H1 (cell line): ENCODE results near the gene KRTAP5-4. TPM values are rescaled to one million over a fixed set of nuclear protein-coding genes. Genes with fewer than 3 reads are reported as not detected.
A peak's percentile ranks its signal among the peaks of the same experiment; 100 is the strongest.

Source experiments
- CTCF ChIA-PET: fragments of 300-600 bp; sonication (Branson Sonifier 250); formaldehyde crosslinking; loops from one replicate; lab custom pipeline; 2021; ENCODE audit not compliant: partially characterized antibody; lab: Charles Lee
- POLR2A ChIA-PET: fragments of 300-600 bp; sonication (Branson Sonifier 250); formaldehyde crosslinking; loops from one replicate; lab custom pipeline; 2021; ENCODE audit warnings: inconsistent platforms; ENCODE audit not compliant: partially characterized antibody; lab: Charles Lee
- DNase-seq, 2 experiments: peaks; one replicate each; pipeline versions ENCODE4 v3.0.0 to v3.0.0-alpha.2; 2010 to 2022; ENCODE audit warnings: low spot score in 2 of 2, low read depth in 1 of 2, mixed read lengths in 1 of 2
- FAIRE-seq: peaks from 2 replicates; lab custom pipeline; 2011; peaks lifted over from hg19 to GRCh38; lab: Jason Lieb, UNC
- H2AFZ ChIP-seq: 2 replicates; pipeline ENCODE4 v1.8.1; 2012; ENCODE audit warnings: low read length, inconsistent platforms
- H2AK5ac ChIP-seq: 2 replicates; pipeline ENCODE4 v1.6.1; 2013; ENCODE audit warnings: low read depth, low read length
- H2BK120ac ChIP-seq: replicated peaks from 2 replicates; pipeline ENCODE3; 2013; ENCODE audit warnings: low read depth, low read length, inconsistent platforms
- H2BK12ac ChIP-seq: 2 replicates; pipeline ENCODE4 v1.6.1; 2013; ENCODE audit warnings: low read depth, low read length
- H2BK15ac ChIP-seq: 2 replicates; pipeline ENCODE4 v1.6.1; 2013; ENCODE audit warnings: low read length
- H2BK20ac ChIP-seq: 2 replicates; pipeline ENCODE4 v1.6.1; 2013; ENCODE audit warnings: low read length
- H2BK5ac ChIP-seq: 2 replicates; pipeline ENCODE4 v1.6.1; 2013; ENCODE audit warnings: low read depth, low read length
- H3K14ac ChIP-seq: 2 replicates; pipeline ENCODE4 v1.6.1; 2013; ENCODE audit warnings: inconsistent platforms; ENCODE audit not compliant: insufficient read length
- H3K18ac ChIP-seq: 2 replicates; pipeline ENCODE4 v1.6.1; 2013; ENCODE audit warnings: low read length; ENCODE audit errors: extremely low read depth
- H3K23ac ChIP-seq: 2 replicates; pipeline ENCODE4 v1.6.1; 2013; ENCODE audit warnings: inconsistent platforms; ENCODE audit not compliant: insufficient read length
- H3K23me2 ChIP-seq: 2 replicates; pipeline ENCODE4 v1.6.1; 2013; ENCODE audit warnings: low read depth, low read length
- H3K27ac ChIP-seq: 2 replicates; pipeline ENCODE4 v1.6.1; 2011; ENCODE audit warnings: low read depth, low read length, inconsistent platforms
- H3K27me3 ChIP-seq, 4 experiments: replicated peaks in 1 of 4; 1 replicate in 1 of 4; 2 replicates in 3 of 4; pipeline versions ENCODE4 v1.6.1 to v1.8.1; 2011 to 2013; ENCODE audit warnings: low read length in 3 of 4, mild to moderate bottlenecking in 3 of 4, inconsistent platforms in 2 of 4, mixed read lengths in 2 of 4, moderate library complexity in 1 of 4; ENCODE audit not compliant: control insufficient read depth in 3 of 4, insufficient read depth in 3 of 4; ENCODE audit errors: extremely low read depth in 1 of 4
- H3K36me3 ChIP-seq, 4 experiments: 2 replicates each; pipeline versions ENCODE4 v1.6.1 to v1.8.1; 2011 to 2013; ENCODE audit warnings: mild to moderate bottlenecking in 4 of 4, low read length in 3 of 4, moderate library complexity in 2 of 4, control low read depth in 1 of 4, inconsistent platforms in 1 of 4; ENCODE audit not compliant: insufficient read depth in 4 of 4, control insufficient read depth in 2 of 4
- H3K4ac ChIP-seq: replicated peaks from 2 replicates; pipeline ENCODE3; 2013; ENCODE audit warnings: low read length, low read depth, mixed read lengths, inconsistent platforms; ENCODE audit not compliant: insufficient read length
- H3K4me1 ChIP-seq, 4 experiments: replicated peaks in 1 of 4; 1 replicate in 1 of 4; 2 replicates in 3 of 4; pipeline versions ENCODE4 v1.6.1 to v1.8.1; 2011 to 2013; ENCODE audit warnings: low read length in 3 of 4, inconsistent platforms in 2 of 4, mixed read lengths in 1 of 4; ENCODE audit not compliant: insufficient read depth in 4 of 4, control insufficient read depth in 3 of 4
- H3K4me2 ChIP-seq, 2 experiments: 2 replicates each; pipeline versions ENCODE4 v1.6.1 to v1.8.1; 2011 to 2013; ENCODE audit warnings: low read depth in 2 of 2, low read length in 2 of 2, control low read depth in 1 of 2, inconsistent platforms in 1 of 2, mild to moderate bottlenecking in 1 of 2; ENCODE audit not compliant: insufficient read depth in 1 of 2
- H3K4me3 ChIP-seq, 4 experiments: fragments of 200-600, 300-600 bp in 1 of 4; sonication (generic), shearing (Covaris generic), sonication (Bioruptor Twin) in 1 of 4; 2 replicates each; pipeline versions ENCODE4 v1.5.1 to v1.8.1; 2011 to 2016; ENCODE audit warnings: low read length in 4 of 4, low read depth in 3 of 4, control low read depth in 2 of 4, inconsistent platforms in 2 of 4, mild to moderate bottlenecking in 2 of 4, mixed read lengths in 1 of 4, moderate library complexity in 1 of 4; ENCODE audit not compliant: insufficient read depth in 2 of 4; ENCODE audit errors: extremely low read depth in 1 of 4
- H3K56ac ChIP-seq: replicated peaks from 2 replicates; pipeline ENCODE3; 2013; ENCODE audit warnings: low read depth, mild to moderate bottlenecking, mixed read lengths, low read length, inconsistent platforms; ENCODE audit not compliant: insufficient read length
- H3K79me1 ChIP-seq: 2 replicates; pipeline ENCODE4 v1.6.1; 2013; ENCODE audit warnings: low read depth, low read length, control low read depth
- H3K79me2 ChIP-seq, 2 experiments: 2 replicates each; pipeline versions ENCODE4 v1.6.1 to v1.8.1; 2012 to 2013; ENCODE audit warnings: low read length in 2 of 2, mild to moderate bottlenecking in 2 of 2, inconsistent platforms in 1 of 2; ENCODE audit not compliant: insufficient read depth in 2 of 2, control insufficient read depth in 1 of 2
- H3K9ac ChIP-seq, 4 experiments: replicated peaks in 1 of 4; 1 replicate in 1 of 4; 2 replicates in 3 of 4; pipeline versions ENCODE4 v1.6.1 to v1.8.1; 2011 to 2013; ENCODE audit warnings: low read depth in 3 of 4, low read length in 3 of 4, control low read depth in 2 of 4, mild to moderate bottlenecking in 2 of 4, moderate library complexity in 2 of 4, inconsistent platforms in 1 of 4; ENCODE audit errors: extremely low read depth in 1 of 4
- H3K9me3 ChIP-seq, 2 experiments: 2 replicates each; pipeline versions ENCODE4 v1.6.1 to v1.8.1; 2012 to 2013; ENCODE audit warnings: mild to moderate bottlenecking in 2 of 2, moderate library complexity in 2 of 2, control low read depth in 1 of 2, inconsistent platforms in 1 of 2, low read depth in 1 of 2, low read length in 1 of 2, mixed read lengths in 1 of 2; ENCODE audit not compliant: insufficient read depth in 2 of 2
- H4K20me1 ChIP-seq, 2 experiments: replicated peaks in 1 of 2; 2 replicates each; pipeline versions ENCODE3 to v1.8.1; 2011 to 2013; ENCODE audit warnings: inconsistent platforms in 2 of 2, low read length in 2 of 2, mild to moderate bottlenecking in 1 of 2; ENCODE audit not compliant: insufficient read depth in 2 of 2, control insufficient read depth in 1 of 2
- H4K5ac ChIP-seq: 2 replicates; pipeline ENCODE4 v1.6.1; 2013; ENCODE audit warnings: low read length, low read depth, mixed read lengths, inconsistent platforms; ENCODE audit not compliant: insufficient read length
- H4K8ac ChIP-seq: 2 replicates; pipeline ENCODE4 v1.8.0; 2013; ENCODE audit warnings: mild to moderate bottlenecking, moderate library complexity, low read length, inconsistent platforms; ENCODE audit not compliant: insufficient read depth; ENCODE audit errors: extremely low read depth
- H4K91ac ChIP-seq: replicated peaks from 2 replicates; pipeline ENCODE3; 2013; ENCODE audit warnings: low read length, mixed read lengths, inconsistent platforms; ENCODE audit not compliant: insufficient read length
- CBX8 ChIP-seq: fragments of 300-800, 300-1000 bp; sonication (generic); IDR thresholded peaks from 2 replicates; pipeline ENCODE4 v1.7.1; 2016; ENCODE audit warnings: low read depth, low read length, borderline replicate concordance
- EZH2 ChIP-seq: fragments of 200-600 bp; sonication (generic); IDR thresholded peaks from 2 replicates; pipeline ENCODE4 v1.7.1; 2012; ENCODE audit warnings: low read depth, mild to moderate bottlenecking, moderate library complexity, low read length, inconsistent platforms; ENCODE audit not compliant: severe bottlenecking
- HDAC2 ChIP-seq, 2 experiments: fragments of 300-600 bp in 1 of 2; sonication (generic) in 1 of 2; IDR thresholded peaks; 2 replicates each; pipeline ENCODE4 v1.6.1; 2011 to 2012; ENCODE audit warnings: low read depth in 2 of 2, low read length in 2 of 2, mild to moderate bottlenecking in 2 of 2, moderate library complexity in 2 of 2, borderline replicate concordance in 1 of 2, inconsistent platforms in 1 of 2
- SIRT6 ChIP-seq: IDR thresholded peaks from one replicate; pipeline ENCODE4 v1.7.1; 2012; ENCODE audit warnings: low read length, inconsistent platforms
- SUZ12 ChIP-seq: fragments of 200-600 bp; sonication (generic); IDR thresholded peaks from 2 replicates; pipeline ENCODE4 v1.6.1; 2012; ENCODE audit warnings: mild to moderate bottlenecking, inconsistent platforms, low read length, moderate library complexity, mixed read lengths
- WGBS, 2 experiments: shearing (Covaris generic) in 1 of 2; methylation state at CpG; one replicate each; pipeline versions ENCODE4 v1.1.6 to v1.1.7; 2013 to 2015; ENCODE audit warnings: low lambda C conversion rate in 2 of 2, mixed read lengths in 2 of 2, inconsistent platforms in 1 of 2, low coverage in 1 of 2, missing lambda C conversion rate in 1 of 2; ENCODE audit not compliant: insufficient replicate concordance in 2 of 2, insufficient coverage in 1 of 2, insufficient read length in 1 of 2; ENCODE audit errors: extremely low coverage in 1 of 2, missing lambda C conversion rate in 1 of 2; 5-methylcytosine and 5-hydroxymethylcytosine counted together
- polyA plus RNA-seq, 7 experiments: library from polyadenylated mRNA; depleted of rRNA in 3 of 7; stranded (reverse) in 5 of 7; unstranded in 2 of 7; fragments of >200 nt in 5 of 7; fragments of 200-250 nt in 2 of 7; gene quantifications; 1 replicate in 5 of 7; 2 replicates in 1 of 7; 4 replicates in 1 of 7; pipeline versions ENCODE4 v1.2.1 to v1.2.3, GENCODE V29; 2011 to 2013; ENCODE audit warnings: missing spikeins in 2 of 7, mixed read lengths in 2 of 7
- total RNA-seq: library from RNA; stranded (reverse); fragmentation: NEBNext Ultra II Directional; extraction: Animal tissue kit (Norgen Biotek cat#: 25700); gene quantifications from 2 replicates; pipeline ENCODE4 v1.2.1, GENCODE V29; 2021
- TF ChIP-seq, protein P1 (sequence below), 3 experiments: IDR thresholded peaks; 1 replicate in 2 of 3; 2 replicates in 1 of 3; pipeline versions ENCODE4 v1.5.1 to v1.6.1; 2011; ENCODE audit warnings: low read length in 3 of 3, mild to moderate bottlenecking in 3 of 3, inconsistent platforms in 2 of 3, low read depth in 1 of 3, moderate library complexity in 1 of 3; ENCODE audit not compliant: insufficient read depth in 1 of 3; ENCODE audit errors: control extremely low read depth in 1 of 3
- TF ChIP-seq, protein P2 (sequence below): IDR thresholded peaks from 2 replicates; pipeline ENCODE4 v1.6.1; 2012; ENCODE audit warnings: inconsistent platforms

The KRTAP5-4 gene
- total and polyA plus RNA-seq, 2 of the 8 experiments (the other 6 are each of a cell fraction or from before 2014, with no cell fraction given) = not detected

- H3K4ac ChIP-seq = no peak within 1 kb of the TSS
- no peaks in the 10 kb centered on the region for H3K9me3 ChIP-seq
- peak within 1 kb of the TSS; percentile 94 for H2AFZ ChIP-seq
- ChIA-PET POLR2A (interaction anchor here (0.6 to 1.6 kb wide), 3 partner anchors 17 to 245 kb away, joined by 3 to 5 read pairs (median 4); no protein-coding TSS in a partner anchor), CTCF (interaction anchor here (0.7 to 6.5 kb wide), 25 partner anchors 10 to 791 kb away, joined by 3 to 47 read pairs (median 4); partner anchors contain the start of gene KRTAP5-2)
- no peak within 1 kb of the TSS for H3K4me3 ChIP-seq
- H2BK12ac ChIP-seq = peak within 1 kb of the TSS; percentile 27; the same call in 1 of the 2 replicates
- no peak within 1 kb of the TSS for H2BK120ac ChIP-seq
- no peak within 1 kb of the TSS for H2AK5ac ChIP-seq
- H3K4me2 ChIP-seq = no peak within 1 kb of the TSS
- H4K91ac ChIP-seq = no peak within 1 kb of the TSS
- H3K36me3 ChIP-seq = no peaks in the 10 kb centered on the region
- no peak within 1 kb of the TSS for H3K23ac ChIP-seq
- no peak for FAIRE-seq
- no peak within 1 kb of the TSS for H3K9ac ChIP-seq
- H4K20me1 ChIP-seq = peaks cover 0 to 2% of the 10 kb centered on the region in 2 experiments
- H4K5ac ChIP-seq = no peak within 1 kb of the TSS
- no peak within 1 kb of the TSS for H2BK20ac ChIP-seq
- no peak within 1 kb of the TSS for H3K56ac ChIP-seq
- no peaks in the 10 kb centered on the region for H3K23me2 ChIP-seq
- 0 out of 2 replicates have a peak within 1 kb of the TSS, but pooled peaks have one; percentile 28 for H3K18ac ChIP-seq
- DNase-seq = no peak
- H3K27me3 ChIP-seq = peaks cover 0 to 16% (median 3%) of the 10 kb centered on the region in 4 experiments; a peak in 5 of 7 replicates
- no peak within 1 kb of the TSS for H3K27ac ChIP-seq
- H3K79me2 ChIP-seq = no peaks in the 10 kb centered on the region
- H2BK15ac ChIP-seq = peak within 1 kb of the TSS; percentile 72; the same call in 1 of the 2 replicates
- H3K79me1 ChIP-seq = no peaks in the 10 kb centered on the region
- H4K8ac ChIP-seq = 0 out of 2 replicates have a peak within 1 kb of the TSS, but pooled peaks have one; percentile 9
- WGBS, 2 experiments = 85% methylated on average over 26 of the region's 26 CpGs; no CpG with 5 or more reads in 1 of the 2 experiments
- no peak within 1 kb of the TSS for H2BK5ac ChIP-seq
- peaks cover 0 to 4% (median 1%) of the 10 kb centered on the region in 4 experiments; a peak in 4 of 7 replicates for H3K4me1 ChIP-seq
- no peak within 1 kb of the TSS for H3K14ac ChIP-seq
- no peak for TF ChIP-seq HDAC2 (IDR thresholded peaks at IDR 0.05; ENCODE audit: borderline replicate concordance in 1 of 2, low read depth in 2 of 2, low read length in 2 of 2)
- TF ChIP-seq, protein P1, sequence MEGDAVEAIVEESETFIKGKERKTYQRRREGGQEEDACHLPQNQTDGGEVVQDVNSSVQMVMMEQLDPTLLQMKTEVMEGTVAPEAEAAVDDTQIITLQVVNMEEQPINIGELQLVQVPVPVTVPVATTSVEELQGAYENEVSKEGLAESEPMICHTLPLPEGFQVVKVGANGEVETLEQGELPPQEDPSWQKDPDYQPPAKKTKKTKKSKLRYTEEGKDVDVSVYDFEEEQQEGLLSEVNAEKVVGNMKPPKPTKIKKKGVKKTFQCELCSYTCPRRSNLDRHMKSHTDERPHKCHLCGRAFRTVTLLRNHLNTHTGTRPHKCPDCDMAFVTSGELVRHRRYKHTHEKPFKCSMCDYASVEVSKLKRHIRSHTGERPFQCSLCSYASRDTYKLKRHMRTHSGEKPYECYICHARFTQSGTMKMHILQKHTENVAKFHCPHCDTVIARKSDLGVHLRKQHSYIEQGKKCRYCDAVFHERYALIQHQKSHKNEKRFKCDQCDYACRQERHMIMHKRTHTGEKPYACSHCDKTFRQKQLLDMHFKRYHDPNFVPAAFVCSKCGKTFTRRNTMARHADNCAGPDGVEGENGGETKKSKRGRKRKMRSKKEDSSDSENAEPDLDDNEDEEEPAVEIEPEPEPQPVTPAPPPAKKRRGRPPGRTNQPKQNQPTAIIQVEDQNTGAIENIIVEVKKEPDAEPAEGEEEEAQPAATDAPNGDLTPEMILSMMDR (IDR thresholded peaks at IDR 0.05; ENCODE audit: control extremely low read depth in 1 of 3, insufficient read depth in 1 of 3, low read depth in 1 of 3, low read length in 3 of 3) = no peak
- TF ChIP-seq SUZ12 = no peak
- no peak for TF ChIP-seq CBX8
- TF ChIP-seq SIRT6 = no peak
- TF ChIP-seq, protein P2, sequence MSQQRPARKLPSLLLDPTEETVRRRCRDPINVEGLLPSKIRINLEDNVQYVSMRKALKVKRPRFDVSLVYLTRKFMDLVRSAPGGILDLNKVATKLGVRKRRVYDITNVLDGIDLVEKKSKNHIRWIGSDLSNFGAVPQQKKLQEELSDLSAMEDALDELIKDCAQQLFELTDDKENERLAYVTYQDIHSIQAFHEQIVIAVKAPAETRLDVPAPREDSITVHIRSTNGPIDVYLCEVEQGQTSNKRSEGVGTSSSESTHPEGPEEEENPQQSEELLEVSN = no peak
- TF ChIP-seq EZH2 = no peak
These were observed 7.6 kb upstream of the KRTAP5-4 start, which contains the start of gene KRTAP5-5 for GRCh38 chr11:1629326-1630185. Gene KRTAP5-5 (plus strand): TSS chr11:1629775. CDS start chr11:1629841, 66 bp downstream.
